DMS 273 (cell line): ENCODE data around the gene L3MBTL1.
A peak's percentile ranks its signal among the peaks of the same experiment; 100 is the strongest.

Experiments
- DNase-seq: peaks from one replicate; lab custom pipeline; 2025; ENCODE audit not compliant: unreplicated experiment; lab: John Stamatoyannopoulos, UW

Gene L3MBTL1

GRCh38 chr20:43558412-43559146, 51.1 kb downstream of the L3MBTL1 start, which contains the start of gene SGK2:
Gene SGK2 (plus strand): TSS chr20:43559027. CDS start chr20:43566496, 7,469 bp downstream.
- no peak for DNase-seq

DNA sequence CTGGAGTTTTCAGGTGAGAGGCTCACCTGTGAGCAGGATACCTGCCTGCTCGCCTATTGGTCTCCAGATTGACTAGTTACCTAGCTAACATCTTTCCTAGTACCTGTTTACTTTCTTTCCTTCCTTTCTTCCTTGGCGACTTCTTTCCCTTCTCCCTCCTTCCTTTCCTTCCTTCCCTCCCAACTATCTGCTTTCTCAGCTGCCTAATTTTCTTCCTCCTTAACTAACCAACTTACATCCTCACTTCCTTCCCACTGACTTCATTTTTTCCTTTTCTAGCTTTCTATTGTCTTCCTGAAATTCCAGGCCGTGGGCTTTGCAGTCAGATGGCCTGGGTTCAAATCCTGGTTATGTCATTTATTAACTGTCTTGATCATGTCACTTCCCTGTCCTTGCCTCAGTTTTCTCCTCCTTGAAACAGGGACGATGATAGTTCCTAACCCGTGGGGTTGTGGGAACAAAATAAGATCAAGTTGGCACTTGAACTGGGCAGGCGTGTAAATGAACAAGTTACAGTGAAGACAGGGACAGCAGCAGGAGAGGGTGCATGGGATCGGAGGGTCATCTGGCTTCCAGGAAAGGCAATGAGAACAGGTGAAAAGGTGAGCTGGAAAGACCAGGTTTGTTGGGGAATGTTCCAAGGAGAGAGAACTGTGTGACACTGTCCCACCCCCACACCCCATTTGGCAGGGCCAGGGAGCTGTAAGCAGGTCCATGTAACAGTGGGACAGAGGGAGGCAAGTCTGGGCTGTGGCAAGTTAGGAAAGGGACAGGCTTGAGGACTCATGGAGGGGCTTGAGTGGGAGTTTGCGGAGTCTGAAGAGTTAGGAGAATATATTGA, 51.9 kb downstream of the L3MBTL1 start:
- DNase-seq, result no peak

DNA sequence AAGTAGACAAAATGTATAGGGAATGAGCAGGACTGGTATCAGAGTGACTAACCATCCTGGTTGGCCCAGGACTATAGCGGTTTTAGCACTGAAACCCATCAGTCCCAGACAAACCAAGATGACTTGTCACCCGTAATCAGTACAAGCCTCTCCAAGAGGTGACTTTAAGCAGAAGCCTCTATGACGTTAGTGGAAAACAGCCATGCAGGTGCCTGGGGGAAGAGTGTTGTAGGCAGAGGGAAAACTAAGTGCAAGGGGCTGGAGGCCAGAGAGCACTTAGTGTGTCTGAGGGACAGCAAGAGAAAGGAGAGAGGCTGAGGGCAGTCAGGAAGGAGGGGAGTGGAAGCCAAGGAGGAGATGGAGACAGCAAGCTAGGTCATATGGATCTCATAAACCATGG, 53.5 kb downstream of the L3MBTL1 start:
- DNase-seq, result no peak

DNA sequence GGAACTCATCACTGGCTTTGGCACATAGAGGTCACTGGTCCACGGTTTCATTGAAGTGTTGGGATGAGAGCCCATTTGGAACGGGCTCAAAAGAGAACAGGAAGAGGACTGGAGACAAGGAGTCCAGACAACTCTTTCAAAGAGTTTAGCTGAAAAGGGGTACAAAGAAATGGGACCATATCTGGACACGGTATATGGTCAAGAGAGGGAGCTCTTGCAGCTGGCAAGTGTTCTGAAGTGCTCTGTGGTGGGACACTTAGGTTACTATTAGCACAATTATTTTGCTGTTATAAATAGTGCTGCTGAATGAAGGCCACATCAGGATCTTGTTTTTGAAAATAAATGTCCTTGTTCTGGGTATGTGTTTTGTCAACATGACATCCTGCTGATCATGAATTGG, 55.9 kb downstream of the L3MBTL1 start:
- DNase-seq, result no peak

DNA sequence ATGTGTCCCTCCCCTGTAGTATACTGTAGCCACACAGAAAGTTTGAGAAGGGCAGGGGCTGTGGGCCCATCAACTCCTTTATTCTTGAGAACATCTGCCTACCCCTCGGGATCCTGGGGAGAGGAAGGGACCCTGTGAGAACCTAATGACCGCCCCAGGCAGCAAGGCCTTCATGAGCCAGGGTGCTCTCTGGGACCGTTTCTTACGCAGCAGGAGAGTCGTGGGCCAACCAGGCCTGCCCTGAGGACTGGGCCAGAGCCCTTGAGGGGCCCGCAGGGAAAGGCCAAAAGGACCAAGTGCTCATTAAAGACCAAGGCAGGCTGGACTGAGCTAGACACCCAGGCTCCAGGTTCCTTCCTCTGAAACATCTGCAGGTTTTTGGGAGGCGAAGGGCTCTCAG, 56.5 kb downstream of the L3MBTL1 start:
- no peak for DNase-seq

- no peak for DNase-seq
Measured at GRCh38 chr20:43564455-43564854, 57.0 kb downstream of the L3MBTL1 start.

DNA sequence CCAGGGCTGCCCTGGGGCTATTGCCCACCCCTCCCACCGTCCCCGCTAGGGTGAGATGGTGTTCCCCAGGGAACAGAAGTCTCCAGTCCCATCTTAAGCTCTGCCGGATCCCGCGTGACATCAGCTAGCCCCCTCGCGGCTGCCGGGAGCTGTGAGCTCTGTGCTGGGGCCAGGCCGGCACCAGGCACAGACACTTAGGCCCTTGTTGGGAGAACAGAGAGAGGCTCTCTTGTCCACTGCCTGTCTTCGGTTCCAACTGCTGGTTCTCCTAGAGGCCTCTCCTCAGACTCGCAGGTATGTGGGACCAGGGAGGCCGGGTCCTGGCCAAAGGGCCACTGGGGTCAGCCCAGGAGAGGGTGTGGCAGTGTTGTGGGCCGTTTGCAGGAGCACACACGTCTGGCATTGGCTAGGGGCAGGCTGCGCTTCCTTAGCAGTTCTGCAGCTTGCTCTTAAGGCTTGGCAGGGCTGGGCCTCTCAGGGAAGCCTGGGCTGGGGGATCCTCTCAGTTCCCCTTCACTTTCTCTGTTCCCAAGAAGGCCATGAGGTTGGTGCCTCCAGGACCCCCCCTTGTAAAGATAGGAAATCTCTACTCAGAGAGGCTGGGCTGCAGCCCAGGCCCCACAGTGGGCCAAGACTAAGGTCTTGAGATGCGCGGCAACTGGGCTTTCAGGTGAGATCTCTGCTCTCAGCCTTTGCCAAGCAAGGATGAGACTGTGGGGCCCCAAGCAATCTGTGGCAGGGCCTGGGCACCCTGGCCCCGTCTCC, 57.7 kb downstream of the L3MBTL1 start:
- no peak for DNase-seq

DNA sequence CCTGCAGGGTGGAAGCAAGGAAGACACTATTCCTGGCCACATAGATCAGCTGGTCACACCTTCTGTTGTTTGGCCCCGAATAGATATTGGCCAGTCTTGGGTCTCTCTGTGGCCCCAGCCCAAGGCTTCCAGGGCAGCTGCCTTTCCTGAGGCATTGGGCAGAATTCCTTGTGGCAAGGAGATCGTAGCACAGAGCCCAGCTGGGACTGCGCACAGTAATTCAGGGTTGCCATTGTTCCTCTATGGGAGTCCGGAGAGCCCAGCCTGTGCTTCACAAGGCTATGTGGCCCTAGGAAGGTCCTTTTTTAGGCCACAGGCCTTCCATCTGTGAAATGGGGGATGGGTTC, 58.2 kb downstream of the L3MBTL1 start:
- no peak for DNase-seq

GRCh38 chr20:43567477-43567876, 60.0 kb downstream of the L3MBTL1 start:
- no peak for DNase-seq

GRCh38 chr20:43568706-43569105, 61.2 kb downstream of the L3MBTL1 start:
- no peak for DNase-seq

DNA sequence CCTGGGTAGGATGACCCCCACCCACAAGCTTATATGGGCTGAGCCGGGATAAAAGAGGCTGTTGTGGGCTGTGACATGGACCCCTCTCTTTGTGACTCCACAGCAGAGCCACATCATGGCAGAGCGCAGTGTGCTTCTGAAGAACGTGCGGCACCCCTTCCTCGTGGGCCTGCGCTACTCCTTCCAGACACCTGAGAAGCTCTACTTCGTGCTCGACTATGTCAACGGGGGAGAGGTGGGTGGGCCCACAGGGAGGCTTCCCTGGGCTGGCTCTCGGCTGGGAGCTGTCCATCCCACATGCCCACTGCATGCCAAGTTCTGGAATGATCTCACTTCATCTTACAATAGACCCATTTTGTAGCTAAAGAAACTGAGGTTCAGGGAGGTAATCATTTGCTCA, 61.8 kb downstream of the L3MBTL1 start:
- DNase-seq, result no peak

DNA sequence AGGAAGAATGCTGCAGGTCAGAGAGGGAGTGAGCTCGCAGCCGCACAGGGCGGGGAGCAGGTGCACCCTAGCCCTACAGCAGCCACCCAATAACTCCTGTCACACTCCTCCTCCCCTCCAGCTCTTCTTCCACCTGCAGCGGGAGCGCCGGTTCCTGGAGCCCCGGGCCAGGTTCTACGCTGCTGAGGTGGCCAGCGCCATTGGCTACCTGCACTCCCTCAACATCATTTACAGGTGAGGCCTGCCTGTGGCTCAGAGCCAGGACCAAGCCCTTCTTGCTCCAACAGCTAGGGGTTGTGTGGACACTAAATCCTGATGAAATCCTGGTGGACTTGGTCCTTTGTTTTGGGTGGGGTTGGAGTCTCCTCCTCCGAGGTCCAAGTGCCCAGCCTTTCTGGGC, 63.0 kb downstream of the L3MBTL1 start:
- no peak for DNase-seq

DNA sequence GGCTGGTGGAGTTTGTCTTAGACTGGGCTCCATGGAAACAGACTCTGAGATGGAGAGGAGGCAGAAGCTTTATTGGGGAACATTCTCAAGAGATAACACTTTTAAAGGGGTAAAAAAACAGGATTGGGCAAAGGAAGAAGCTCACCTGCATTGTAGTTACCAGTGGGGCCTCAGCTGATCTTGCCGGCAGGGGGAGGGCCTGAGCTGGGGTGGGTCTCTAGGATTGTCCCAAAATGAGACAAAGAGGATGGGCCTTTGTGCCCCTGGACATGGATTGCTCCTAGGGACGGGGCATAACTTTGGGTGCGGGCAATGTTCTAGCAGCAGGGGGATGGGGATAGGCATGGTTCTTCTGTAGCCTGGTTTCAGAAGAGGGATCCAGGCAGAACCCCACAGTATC, 63.8 kb downstream of the L3MBTL1 start:
- no peak for DNase-seq

DNA sequence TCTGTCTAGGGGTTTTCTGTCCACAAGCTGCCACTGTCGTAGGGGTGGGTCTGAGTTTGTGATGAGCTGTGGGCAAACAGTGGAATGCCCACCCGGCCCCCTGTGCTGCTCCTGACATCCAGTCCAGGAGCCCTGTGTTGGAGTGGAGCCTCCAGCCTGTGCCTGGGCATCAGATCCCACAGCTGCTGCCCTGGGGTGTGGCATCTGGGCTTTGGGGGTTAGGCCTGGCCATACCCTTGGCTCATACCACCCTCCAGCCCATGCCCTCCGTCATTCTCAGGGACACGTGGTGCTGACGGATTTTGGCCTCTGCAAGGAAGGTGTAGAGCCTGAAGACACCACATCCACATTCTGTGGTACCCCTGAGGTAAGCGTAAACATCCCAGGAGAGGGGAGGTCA, 64.3 kb downstream of the L3MBTL1 start:
- no peak for DNase-seq

- DNase-seq, result no peak
Measured at GRCh38 chr20:43572891-43573290, 65.4 kb downstream of the L3MBTL1 start.

- no peak for DNase-seq
Measured at GRCh38 chr20:43576108-43576507, 68.6 kb downstream of the L3MBTL1 start.

- no peak for DNase-seq
Measured at GRCh38 chr20:43579861-43580793, 72.6 kb downstream of the L3MBTL1 start.

DNA sequence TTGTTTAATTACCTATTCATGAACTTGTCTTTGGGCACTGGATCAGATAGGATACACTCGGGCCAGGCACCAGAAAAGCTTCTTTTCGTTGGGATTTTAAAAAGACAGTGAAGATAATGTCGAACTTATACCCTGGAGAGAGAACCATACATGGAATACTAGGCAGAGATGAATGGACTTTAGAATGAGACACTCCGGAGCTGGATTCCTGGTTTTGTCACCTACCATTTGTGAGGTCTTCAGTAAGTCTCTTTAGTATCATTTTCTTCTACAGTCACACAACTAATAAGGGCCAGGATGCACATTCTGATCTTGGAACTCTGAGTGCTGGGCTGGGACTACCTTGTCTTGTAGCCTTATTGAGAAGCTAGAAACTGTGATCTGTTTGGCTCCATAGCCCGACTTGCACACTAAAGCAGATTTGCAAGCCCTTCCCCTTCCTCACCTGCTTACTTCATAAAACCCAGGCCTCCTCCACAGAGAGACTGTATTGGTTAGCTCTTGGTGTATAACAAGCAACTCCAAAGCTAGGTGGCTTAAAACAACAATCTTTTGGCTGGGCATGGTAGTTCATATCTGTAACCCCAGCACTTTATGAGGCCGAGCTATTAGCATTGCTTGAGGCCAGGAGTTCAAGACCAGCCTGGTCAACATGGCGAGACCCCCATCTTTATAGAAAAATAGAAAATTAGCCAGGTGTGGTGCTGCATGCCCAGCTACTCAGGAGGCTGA, 75.8 kb downstream of the L3MBTL1 start:
- no peak for DNase-seq

DNA sequence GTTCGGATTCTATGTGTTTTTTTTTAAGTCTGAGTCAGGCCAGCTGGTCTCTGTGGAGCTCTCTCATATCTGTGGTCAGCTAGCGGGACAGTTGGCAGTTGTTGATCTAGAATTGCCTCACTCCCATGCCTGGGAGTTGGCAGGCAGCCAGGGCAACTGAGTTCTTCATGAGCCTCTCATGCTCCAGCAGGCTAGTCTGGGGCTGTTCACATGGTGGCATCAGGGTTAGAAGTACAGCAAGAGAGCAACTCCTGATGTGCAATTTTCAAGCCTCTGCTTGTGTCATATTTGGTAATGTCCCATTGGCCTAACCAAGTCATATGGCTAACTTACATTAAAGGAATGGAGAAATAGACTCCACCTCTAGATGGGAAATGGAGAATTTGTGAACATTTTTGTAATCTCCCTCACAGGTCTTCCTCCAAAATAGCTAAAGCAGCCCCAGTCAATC, 76.5 kb downstream of the L3MBTL1 start:
- DNase-seq, result peak; percentile 68
